PFSK-1 (cell line): ENCODE results near the gene RHBDD3.

Source experiments
- FOXP2 ChIP-seq: optimal IDR thresholded peaks from 2 replicates; pipeline ENCODE3; 2011; ENCODE audit warnings: borderline replicate concordance, control low read depth, inconsistent platforms; ENCODE audit not compliant: insufficient read depth; ENCODE audit errors: extremely low read length, extremely low read depth
- POLR2AphosphoS5 ChIP-seq: IDR thresholded peaks from 2 replicates; pipeline ENCODE4 v1.6.1; 2012; ENCODE audit warnings: low read depth, mild to moderate bottlenecking, control low read depth, low read length, moderate library complexity
- REST ChIP-seq, 2 experiments: IDR thresholded peaks; 2 replicates each; pipeline versions ENCODE4 v1.6.1 to v1.8.0; 2011 to 2012; ENCODE audit warnings: low read depth in 2 of 2, low read length in 2 of 2, control low read depth in 1 of 2, inconsistent platforms in 1 of 2, mild to moderate bottlenecking in 1 of 2, moderate library complexity in 1 of 2; ENCODE audit not compliant: insufficient read depth in 1 of 2
- SIN3A ChIP-seq: IDR thresholded peaks from 2 replicates; pipeline ENCODE4 v1.6.1; 2012; ENCODE audit warnings: mild to moderate bottlenecking, low read length, moderate library complexity, borderline replicate concordance; ENCODE audit not compliant: insufficient read depth
- TAF1 ChIP-seq: IDR thresholded peaks from 2 replicates; pipeline ENCODE4 v1.6.1; 2012; ENCODE audit warnings: low read length, control low read depth, borderline replicate concordance; ENCODE audit not compliant: insufficient read depth

DNA sequence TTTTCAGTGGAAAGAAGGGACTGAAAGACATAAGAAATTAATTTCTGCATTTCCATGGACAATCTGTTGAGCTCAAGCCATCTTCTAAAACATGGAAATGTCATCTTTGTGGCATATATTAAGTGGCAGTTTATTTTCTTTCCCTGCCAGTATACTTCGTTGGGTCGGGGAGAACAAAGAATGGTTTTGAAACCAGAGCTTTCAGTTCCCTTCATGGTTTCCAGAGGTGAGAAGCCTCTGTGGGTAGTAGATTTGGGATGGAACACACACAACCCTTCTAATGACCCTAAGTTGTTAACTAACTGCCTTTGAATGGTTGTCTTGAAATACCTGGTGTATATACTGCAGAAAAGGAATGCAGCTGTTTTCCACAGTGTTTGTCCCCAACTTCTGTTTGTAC, 21.1 kb upstream of the RHBDD3 start:
- no peak for TF ChIP-seq POLR2AphosphoS5
- TF ChIP-seq TAF1, result no peak
- no peak for TF ChIP-seq REST (IDR thresholded peaks at IDR 0.05; ENCODE audit: insufficient read depth in 1 of 2, low read depth in 2 of 2, low read length in 2 of 2)
- no peak for TF ChIP-seq FOXP2
- TF ChIP-seq SIN3A, result no peak
